Tibial nerve (tissue), 4 donors: ENCODE results near the gene TMCC1. TPM values are rescaled to one million over a fixed set of nuclear protein-coding genes. Genes with fewer than 3 reads are reported as not detected.

ENCODE experiments used
- DNase-seq, 2 donors: peaks; one replicate each; pipeline ENCODE4 v3.0.0-alpha.2; 2019; ENCODE audit warnings: low spot score in 2 of 2
- H3K27ac ChIP-seq, 4 donors: fragments of 200-600 bp; sonication (generic) in 3 of 4; one replicate each; pipeline ENCODE4 v1.5.1; 2017 to 2019; ENCODE audit warnings: mild to moderate bottlenecking in 1 of 4
- H3K27me3 ChIP-seq, 2 donors: fragments of 200-600 bp; sonication (generic) in 1 of 2; one replicate each; pipeline versions ENCODE4 v1.5.1 to v1.6.0; 2017 to 2019
- H3K36me3 ChIP-seq, 3 donors: fragments of 200-600 bp; sonication (generic); one replicate each; pipeline ENCODE4 v1.5.1; 2018 to 2019
- H3K4me1 ChIP-seq, 4 donors: fragments of 200-600 bp; sonication (generic) in 3 of 4; one replicate each; pipeline ENCODE4 v1.5.1; 2017 to 2019
- H3K4me3 ChIP-seq, 4 donors: fragments of 200-600 bp; sonication (generic) in 3 of 4; one replicate each; pipeline ENCODE4 v1.5.1; 2017 to 2019; ENCODE audit warnings: mild to moderate bottlenecking in 1 of 4, moderate library complexity in 1 of 4
- H3K9me3 ChIP-seq, 4 donors: fragments of 200-600 bp; sonication (generic) in 3 of 4; one replicate each; pipeline ENCODE4 v1.5.1; 2017 to 2019
- EP300 ChIP-seq, 2 donors: sonication (generic); formaldehyde crosslinking; IDR thresholded peaks; one replicate each; pipeline ENCODE4 v1.6.1; 2017; ENCODE audit warnings: antibody characterized with exemption in 2 of 2, mild to moderate bottlenecking in 1 of 2
- POLR2A ChIP-seq, 2 donors: fragments of 450-650 bp; IDR thresholded peaks; one replicate each; pipeline ENCODE4 v1.6.1; 2017; ENCODE audit warnings: antibody characterized with exemption in 2 of 2, mild to moderate bottlenecking in 2 of 2, moderate library complexity in 2 of 2
- WGBS, 2 donors: methylation state at CpG; one replicate each; pipeline ENCODE4 v1.1.5; 2018; 5-methylcytosine and 5-hydroxymethylcytosine counted together
- total RNA-seq, 4 donors: library from RNA; depleted of rRNA; stranded (reverse); fragments of >200 nt; gene quantifications; one replicate each; pipeline ENCODE4 v1.1.0, GENCODE V29; 2016
- TF ChIP-seq, protein P1 (sequence below), 5 experiments: fragments of 200-600 bp in 3 of 5; fragments of 450-650 bp in 2 of 5; sonication (generic) in 3 of 5; IDR thresholded peaks; one replicate each; pipeline ENCODE4 v1.5.1; 2016 to 2019; ENCODE audit warnings: antibody characterized with exemption in 5 of 5, mild to moderate bottlenecking in 3 of 5, moderate library complexity in 2 of 5

Gene TMCC1
- total RNA-seq, 4 donors from 2014 or later: 19.9 to 27.9 (median 23.1) TPM

DNA sequence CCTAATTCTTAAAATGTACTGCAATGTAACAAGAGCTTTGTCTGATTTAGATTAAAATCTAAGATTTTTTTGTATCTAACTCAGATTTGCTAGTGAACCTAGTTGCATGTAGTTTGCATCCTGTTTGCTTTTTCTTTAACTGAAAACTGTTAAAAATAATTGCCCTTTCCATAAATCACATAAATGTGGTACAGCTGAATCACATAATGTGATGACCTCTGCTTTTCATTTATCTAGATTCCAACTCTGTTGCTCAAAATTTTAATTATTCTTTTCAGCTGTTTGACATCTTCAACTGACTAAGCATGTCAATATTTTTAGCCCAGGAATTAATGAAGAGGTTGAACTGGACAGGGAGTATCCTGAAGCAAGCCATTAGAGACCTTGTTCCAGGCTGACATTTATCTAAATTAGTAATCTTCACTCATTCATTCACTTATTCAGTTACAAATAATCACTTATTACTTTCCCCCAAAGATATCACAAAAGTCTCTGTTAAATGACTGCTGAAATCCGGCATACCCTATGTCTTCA is 185.1 kb downstream of the TMCC1 start:
- no peak for TF ChIP-seq POLR2A (IDR thresholded peaks at IDR 0.05)
- TF ChIP-seq EP300 (IDR thresholded peaks at IDR 0.05): no peak
- TF ChIP-seq, protein P1, sequence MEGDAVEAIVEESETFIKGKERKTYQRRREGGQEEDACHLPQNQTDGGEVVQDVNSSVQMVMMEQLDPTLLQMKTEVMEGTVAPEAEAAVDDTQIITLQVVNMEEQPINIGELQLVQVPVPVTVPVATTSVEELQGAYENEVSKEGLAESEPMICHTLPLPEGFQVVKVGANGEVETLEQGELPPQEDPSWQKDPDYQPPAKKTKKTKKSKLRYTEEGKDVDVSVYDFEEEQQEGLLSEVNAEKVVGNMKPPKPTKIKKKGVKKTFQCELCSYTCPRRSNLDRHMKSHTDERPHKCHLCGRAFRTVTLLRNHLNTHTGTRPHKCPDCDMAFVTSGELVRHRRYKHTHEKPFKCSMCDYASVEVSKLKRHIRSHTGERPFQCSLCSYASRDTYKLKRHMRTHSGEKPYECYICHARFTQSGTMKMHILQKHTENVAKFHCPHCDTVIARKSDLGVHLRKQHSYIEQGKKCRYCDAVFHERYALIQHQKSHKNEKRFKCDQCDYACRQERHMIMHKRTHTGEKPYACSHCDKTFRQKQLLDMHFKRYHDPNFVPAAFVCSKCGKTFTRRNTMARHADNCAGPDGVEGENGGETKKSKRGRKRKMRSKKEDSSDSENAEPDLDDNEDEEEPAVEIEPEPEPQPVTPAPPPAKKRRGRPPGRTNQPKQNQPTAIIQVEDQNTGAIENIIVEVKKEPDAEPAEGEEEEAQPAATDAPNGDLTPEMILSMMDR (IDR thresholded peaks at IDR 0.05): no peak
- Histone ChIP-seq H3K9me3 (no peaks in the 10 kb centered on the region), H3K4me1 (peaks cover 0 to 19% (median 2%) of the 10 kb centered on the region in 4 donors), H3K27ac (no peak overlapping the region), H3K4me3 (no peak overlapping the region), H3K27me3 (no peaks in the 10 kb centered on the region), H3K36me3 (no peaks in the 10 kb centered on the region)
- no peak for DNase-seq
- 98% methylated on average over 1 of the region's 1 CpG for WGBS, 2 donors

DNA sequence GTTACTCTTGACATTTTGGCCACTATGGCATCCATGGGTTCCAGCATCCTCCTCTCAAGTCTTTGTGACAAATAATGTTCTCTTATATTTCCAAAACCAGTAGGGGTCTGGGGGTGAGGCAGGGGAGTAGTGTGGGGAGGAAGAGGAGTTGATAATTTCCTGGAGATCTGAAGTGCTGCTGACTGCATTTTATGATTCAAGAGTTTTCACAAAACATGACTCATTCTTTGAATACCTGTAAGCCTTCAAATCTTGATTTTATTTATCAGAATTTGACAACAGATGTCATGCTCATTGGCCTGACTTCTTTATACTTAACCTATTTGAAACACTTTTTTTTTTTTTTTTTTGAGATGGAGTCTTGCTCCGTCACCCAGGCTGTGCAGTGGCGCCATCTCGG is 188.2 kb downstream of the TMCC1 start:
- WGBS, 2 donors: 95 to 100% methylated on average over 3 of the region's 3 CpGs
- Histone ChIP-seq H3K27me3 (no peaks in the 10 kb centered on the region), H3K36me3 (no peaks in the 10 kb centered on the region), H3K4me1 (peaks cover 0 to 37% (median 12%) of the 10 kb centered on the region in 4 donors), H3K9me3 (no peaks in the 10 kb centered on the region), H3K4me3 (no peak overlapping the region), H3K27ac (no peak overlapping the region)
- TF ChIP-seq, protein P1 (IDR thresholded peaks at IDR 0.05): no peak
- no peak for TF ChIP-seq EP300 (IDR thresholded peaks at IDR 0.05)
- TF ChIP-seq POLR2A (IDR thresholded peaks at IDR 0.05): no peak
- no peak for DNase-seq

DNA sequence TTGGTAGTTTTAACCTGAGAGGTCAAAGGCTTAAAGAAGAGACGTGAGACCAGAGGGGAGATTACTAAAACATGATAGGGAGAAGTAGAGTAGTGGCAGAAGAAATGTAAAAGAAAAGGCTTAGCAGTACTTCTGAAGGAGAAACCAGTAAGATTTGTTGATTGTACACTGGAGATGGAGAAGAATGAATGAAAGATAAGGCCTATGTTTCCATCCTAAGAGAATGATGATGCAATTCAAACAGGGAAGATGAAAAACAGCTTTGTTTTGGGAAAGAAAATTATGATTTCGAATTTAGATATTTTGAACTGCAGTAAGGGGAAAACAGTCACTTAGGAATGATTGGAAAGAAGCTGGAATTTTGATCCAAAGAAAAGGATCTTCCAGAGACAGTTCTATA is 189.6 kb downstream of the TMCC1 start:
- Histone ChIP-seq H3K4me3 (no peak overlapping the region), H3K4me1 (peaks cover 0 to 45% (median 12%) of the 10 kb centered on the region in 4 donors), H3K27ac (peak overlapping the region in 2 of 4 donors; percentile 31 to 80), H3K36me3 (no peaks in the 10 kb centered on the region), H3K27me3 (no peaks in the 10 kb centered on the region), H3K9me3 (no peaks in the 10 kb centered on the region)
- no peak for TF ChIP-seq EP300 (IDR thresholded peaks at IDR 0.05)
- TF ChIP-seq POLR2A (IDR thresholded peaks at IDR 0.05): no peak
- TF ChIP-seq, protein P1 (IDR thresholded peaks at IDR 0.05): no peak
- WGBS, 2 donors: 35 to 39% methylated on average over 2 of the region's 2 CpGs
- DNase-seq: no peak

DNA sequence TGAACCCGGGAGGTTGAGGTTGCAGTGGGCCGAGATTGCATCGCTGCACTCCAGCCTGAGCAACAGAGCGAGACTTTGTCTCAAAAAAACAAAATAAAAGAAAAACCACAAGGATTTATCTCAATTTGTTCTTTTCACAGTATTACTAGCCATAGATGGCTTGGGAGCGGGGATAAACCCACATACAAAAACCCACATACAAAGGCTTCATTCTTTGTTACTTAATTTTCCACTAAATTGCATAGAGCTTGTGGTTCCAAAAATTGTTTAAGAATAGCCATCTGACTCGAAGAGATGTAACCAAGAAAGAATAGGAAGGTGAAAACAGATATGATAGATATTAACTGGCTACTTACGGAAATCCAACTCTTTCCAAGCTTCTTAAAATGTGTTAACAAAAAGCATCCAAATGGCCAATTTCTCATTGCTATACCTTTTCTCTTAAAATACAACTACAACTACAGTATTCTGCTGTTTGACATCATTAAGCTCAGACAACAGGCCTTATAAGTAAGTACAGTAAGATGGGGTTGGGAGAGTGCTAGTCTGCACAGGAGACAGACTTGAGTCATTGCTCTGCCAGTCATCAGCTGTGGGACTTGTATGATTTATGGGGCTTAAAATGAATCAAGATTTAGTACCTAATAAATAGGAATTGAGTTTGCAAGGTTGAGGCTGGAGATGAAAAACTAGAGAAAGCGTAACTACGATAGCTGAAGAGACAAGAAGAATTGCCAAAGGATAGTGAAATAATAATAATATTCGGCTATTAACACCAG is 190.4 kb downstream of the TMCC1 start:
- Histone ChIP-seq H3K27ac (peak overlapping the region in 3 of 4 donors; percentile 2 to 80 (median 31)), H3K27me3 (no peaks in the 10 kb centered on the region), H3K36me3 (no peaks in the 10 kb centered on the region), H3K4me3 (no peak overlapping the region), H3K9me3 (no peaks in the 10 kb centered on the region), H3K4me1 (peaks cover 0 to 45% (median 12%) of the 10 kb centered on the region in 4 donors)
- WGBS, 2 donors: 69 to 70% methylated on average over 10 of the region's 10 CpGs
- DNase-seq: no peak
- no peak for TF ChIP-seq EP300 (IDR thresholded peaks at IDR 0.05)
- no peak for TF ChIP-seq POLR2A (IDR thresholded peaks at IDR 0.05)
- TF ChIP-seq, protein P1 (IDR thresholded peaks at IDR 0.05): no peak

GRCh38 chr3:129701161-129701560 is 192.3 kb downstream of the TMCC1 start:
- H3K36me3 ChIP-seq: no peaks in the 10 kb centered on the region

More at GRCh38 chr3:129701161-129701560, 192.3 kb downstream of the TMCC1 start:
- Histone ChIP-seq H3K4me1 (peaks cover 0 to 44% (median 12%) of the 10 kb centered on the region in 4 donors), H3K4me3 (no peak overlapping the region), H3K27ac (peak overlapping the region in 1 of 4 donors; percentile 33), H3K9me3 (no peaks in the 10 kb centered on the region), H3K27me3 (no peaks in the 10 kb centered on the region)
- 86 to 90% methylated on average over 4 of the region's 4 CpGs for WGBS, 2 donors
- no peak for TF ChIP-seq EP300 (IDR thresholded peaks at IDR 0.05)
- no peak for TF ChIP-seq POLR2A (IDR thresholded peaks at IDR 0.05)
- TF ChIP-seq, protein P1 (IDR thresholded peaks at IDR 0.05): no peak
- DNase-seq: no peak
